ENCODE data around the gene KRCC1.

KRCC1 gene

DNA sequence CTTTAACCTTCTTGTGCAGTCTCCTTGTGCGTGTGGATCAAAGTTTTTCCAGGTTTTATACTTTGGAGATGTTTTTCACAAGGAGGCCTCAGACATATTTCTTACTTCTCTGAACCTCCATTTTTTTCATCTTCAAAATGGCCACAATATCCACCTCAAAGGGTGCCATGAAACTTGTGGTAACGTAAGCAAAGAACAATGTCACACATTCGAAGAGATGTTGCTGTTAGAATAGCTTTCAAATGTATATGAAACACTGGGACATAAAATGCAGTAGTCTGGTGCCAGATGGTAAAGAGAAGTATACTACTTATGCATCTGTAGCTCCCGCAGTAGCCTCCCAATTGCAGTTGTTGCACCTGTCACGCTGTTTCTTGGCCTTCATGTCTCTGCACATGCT, 2.6 kb upstream of the KRCC1 start:
- TF ChIP-seq, protein P1, sequence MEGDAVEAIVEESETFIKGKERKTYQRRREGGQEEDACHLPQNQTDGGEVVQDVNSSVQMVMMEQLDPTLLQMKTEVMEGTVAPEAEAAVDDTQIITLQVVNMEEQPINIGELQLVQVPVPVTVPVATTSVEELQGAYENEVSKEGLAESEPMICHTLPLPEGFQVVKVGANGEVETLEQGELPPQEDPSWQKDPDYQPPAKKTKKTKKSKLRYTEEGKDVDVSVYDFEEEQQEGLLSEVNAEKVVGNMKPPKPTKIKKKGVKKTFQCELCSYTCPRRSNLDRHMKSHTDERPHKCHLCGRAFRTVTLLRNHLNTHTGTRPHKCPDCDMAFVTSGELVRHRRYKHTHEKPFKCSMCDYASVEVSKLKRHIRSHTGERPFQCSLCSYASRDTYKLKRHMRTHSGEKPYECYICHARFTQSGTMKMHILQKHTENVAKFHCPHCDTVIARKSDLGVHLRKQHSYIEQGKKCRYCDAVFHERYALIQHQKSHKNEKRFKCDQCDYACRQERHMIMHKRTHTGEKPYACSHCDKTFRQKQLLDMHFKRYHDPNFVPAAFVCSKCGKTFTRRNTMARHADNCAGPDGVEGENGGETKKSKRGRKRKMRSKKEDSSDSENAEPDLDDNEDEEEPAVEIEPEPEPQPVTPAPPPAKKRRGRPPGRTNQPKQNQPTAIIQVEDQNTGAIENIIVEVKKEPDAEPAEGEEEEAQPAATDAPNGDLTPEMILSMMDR (IDR thresholded peaks at IDR 0.05; ENCODE audit: extremely low read depth, missing control alignments) = no peak
- no peak for DNase-seq (ENCODE audit: low spot score)

DNA sequence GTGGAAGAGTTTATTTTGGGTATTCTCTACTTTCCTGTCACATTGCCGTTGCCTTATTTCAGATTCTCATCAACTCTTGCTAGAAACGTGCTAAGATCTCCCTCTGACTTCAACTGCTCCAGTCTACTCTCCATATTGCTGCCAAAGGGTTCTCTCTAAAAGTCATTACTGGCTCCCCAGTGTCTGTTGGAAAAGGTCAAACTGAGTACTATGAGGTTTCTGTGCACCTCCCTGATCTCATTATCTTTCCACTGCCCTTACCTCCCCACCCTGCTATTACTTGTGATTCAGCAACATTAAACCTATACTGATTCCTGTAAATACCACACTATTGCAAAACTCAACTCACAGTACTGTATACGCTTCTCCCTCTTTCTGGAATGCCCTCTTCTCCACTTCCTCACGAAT, 1.9 kb upstream of the KRCC1 start:
- TF ChIP-seq, protein P1 (IDR thresholded peaks at IDR 0.05; ENCODE audit: extremely low read depth, missing control alignments) = no peak
- DNase-seq (ENCODE audit: low spot score) = no peak

DNA sequence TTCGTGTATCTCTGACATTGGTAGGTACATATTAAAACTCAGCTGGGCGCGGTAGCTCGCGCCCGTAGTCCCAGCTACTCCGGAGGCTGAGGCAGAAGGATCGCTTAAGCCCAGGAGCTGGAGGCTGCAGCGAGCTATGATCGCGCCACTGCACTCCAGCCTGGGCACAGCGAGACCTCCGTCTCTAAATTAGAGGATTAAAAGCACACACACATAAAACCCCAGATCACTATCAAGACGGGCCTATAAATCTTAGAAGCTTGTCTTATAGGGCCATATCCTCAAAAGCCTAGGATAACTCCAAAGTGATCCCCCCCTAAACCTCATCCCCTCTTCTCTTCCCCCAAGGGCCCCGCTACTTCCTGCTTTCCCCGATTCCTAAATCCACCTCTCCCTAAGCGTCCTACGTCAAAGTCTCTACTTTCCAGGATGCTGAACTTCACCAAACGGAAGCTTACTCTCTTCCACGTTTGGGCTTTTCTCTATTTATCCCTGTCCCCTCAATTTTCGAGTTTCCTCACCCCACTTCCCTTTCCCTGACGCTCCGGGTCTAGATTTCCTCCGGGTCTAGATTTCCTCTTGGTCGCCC, 707 bp downstream of the KRCC1 start:
- no peak for DNase-seq (ENCODE audit: low spot score)
- TF ChIP-seq, protein P1 (IDR thresholded peaks at IDR 0.05; ENCODE audit: extremely low read depth, missing control alignments) = no peak

DNA sequence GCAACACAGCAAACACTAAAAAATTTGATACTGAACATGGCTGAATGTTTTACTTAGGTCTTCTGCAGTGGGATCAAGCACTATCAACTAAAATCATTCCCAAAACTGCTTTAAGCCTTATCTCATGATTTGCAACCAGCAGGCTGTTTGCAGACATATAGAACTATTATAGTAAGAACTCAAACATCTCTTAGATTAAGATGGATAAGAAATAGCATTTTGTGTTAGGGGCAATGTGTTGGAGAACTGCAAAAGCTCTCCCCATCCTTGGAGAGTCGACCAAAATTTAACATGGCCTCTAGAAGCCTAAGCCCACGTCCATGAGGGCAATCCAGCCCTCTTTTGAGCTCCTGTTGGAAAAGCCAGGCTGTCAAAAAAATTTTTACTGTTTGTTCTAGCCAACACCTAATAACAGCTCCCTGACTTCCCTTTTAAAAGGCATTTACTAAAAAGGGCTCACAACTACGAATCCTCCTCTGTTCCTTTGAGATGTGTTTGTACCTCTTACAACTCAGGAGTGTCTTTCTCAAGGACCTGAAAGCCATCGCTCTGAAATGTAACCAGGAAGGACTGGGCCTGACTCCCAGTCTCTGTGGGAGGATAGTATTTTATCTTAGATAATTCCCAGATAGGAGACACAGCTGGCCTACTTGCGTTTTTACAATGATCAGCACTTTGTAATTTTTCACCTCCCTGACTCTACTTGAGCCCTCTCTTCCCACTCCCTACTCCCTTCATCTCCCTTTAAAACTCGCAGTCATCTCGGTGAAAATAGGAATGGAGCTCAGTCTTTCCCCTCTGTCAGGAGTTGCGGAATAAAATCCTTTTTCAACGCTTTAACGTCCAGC, 1.4 kb downstream of the KRCC1 start:
- no peak for DNase-seq (ENCODE audit: low spot score)
- TF ChIP-seq, protein P1 (IDR thresholded peaks at IDR 0.05; ENCODE audit: extremely low read depth, missing control alignments) = no peak

DNA sequence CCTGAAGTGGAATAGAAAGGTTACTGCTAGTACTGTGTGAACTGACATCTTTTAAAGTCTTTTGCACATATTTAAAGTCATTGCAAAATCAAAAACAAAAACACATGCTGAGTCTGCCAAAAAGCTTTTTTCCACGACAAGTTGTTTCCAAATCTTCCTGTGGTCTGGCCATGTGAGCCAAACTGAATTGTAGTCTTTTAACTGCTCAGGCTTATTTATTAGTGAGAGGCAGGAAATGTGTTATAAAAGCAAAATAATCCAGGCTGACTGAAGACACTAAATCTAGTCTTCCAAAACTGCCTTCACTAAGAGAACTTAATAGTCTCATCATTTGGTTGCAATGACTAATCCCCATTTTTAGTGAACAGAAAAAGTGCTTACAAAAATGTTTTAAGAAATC, 2.3 kb downstream of the KRCC1 start:
- DNase-seq (ENCODE audit: low spot score) = no peak
- TF ChIP-seq, protein P1 (IDR thresholded peaks at IDR 0.05; ENCODE audit: extremely low read depth, missing control alignments) = no peak

DNA sequence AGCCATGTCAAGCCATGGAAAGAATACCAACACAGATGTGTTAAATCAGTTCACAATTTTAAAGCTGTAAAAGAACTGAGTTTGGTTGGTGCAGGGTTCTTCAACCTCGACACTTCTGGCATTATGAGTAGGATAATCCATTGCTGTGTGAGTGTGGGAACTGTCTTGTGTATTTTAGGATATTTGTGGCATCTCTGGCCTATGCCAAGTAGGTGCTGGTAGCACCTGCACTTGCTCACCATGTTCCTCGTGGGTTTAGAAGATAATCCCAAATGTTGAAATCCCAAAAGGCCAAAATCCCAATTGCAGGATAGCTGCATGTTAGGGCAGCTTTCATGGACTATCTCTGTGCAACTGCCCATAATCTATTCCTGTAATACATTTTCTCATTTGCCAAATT, 3.8 kb downstream of the KRCC1 start:
- TF ChIP-seq, protein P1 (IDR thresholded peaks at IDR 0.05; ENCODE audit: extremely low read depth, missing control alignments) = no peak
- DNase-seq (ENCODE audit: low spot score) = no peak

DNA sequence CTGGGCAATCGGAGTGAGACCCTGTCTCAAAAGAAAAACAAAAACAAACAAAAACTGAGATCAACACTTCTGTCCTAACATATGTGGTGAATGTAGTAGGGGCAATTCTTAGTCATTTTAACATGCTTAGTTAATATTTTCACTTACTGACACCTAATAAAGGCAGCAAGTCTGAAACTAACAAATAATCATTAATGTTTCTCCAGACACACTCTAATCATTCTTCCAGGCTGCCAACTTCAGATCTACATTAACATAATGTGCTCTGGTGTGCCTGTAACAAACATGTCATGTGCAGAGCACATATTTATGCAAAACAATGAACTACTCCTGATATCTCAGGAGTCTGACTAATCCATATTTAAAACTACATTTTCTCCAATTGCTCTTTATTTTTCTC, 6.0 kb downstream of the KRCC1 start:
- TF ChIP-seq, protein P1 (IDR thresholded peaks at IDR 0.05; ENCODE audit: extremely low read depth, missing control alignments) = no peak

More for the DNA sequence above, 6.0 kb downstream of the KRCC1 start:
- no peak for DNase-seq (ENCODE audit: low spot score)

All from GM20000 (cell line).